GM12865 (cell line): Measurements from ENCODE around the gene FZD2.

ENCODE experiments used
- DNase-seq: peaks from one replicate; pipeline ENCODE4 v3.0.0; 2010; ENCODE audit warnings: low read depth
- H3K4me3 ChIP-seq: 2 replicates; pipeline ENCODE4 v1.5.1; 2011; ENCODE audit warnings: mild to moderate bottlenecking, low read depth, low read length, control low read depth
- TF ChIP-seq, protein P1 (sequence below): IDR thresholded peaks from 2 replicates; pipeline ENCODE4 v1.5.1; 2011; ENCODE audit warnings: low read length, control low read depth, low read depth, inconsistent platforms; ENCODE audit not compliant: insufficient read depth; ENCODE audit errors: missing control alignments

Gene FZD2

DNA sequence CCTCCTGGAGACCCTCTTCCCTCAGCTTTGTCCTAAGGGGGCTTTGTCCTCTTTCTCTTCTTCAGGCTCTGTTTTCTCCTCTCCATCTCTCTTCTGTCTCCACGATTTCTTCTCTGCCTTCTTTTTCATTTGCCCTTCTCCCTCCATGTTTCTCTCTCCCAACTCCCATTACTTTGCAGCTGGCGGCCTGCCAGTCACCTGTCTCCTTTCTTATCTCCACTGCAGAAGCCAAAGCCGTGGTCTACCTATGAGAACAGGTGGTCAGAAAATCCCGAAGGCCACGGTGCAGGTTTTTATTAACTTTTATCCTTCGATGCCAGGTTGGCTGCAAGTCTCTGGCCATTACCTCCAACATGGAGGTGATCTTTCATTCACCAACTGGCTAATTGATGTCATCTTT lies 45.1 kb downstream of the FZD2 start:
- TF ChIP-seq, protein P1, sequence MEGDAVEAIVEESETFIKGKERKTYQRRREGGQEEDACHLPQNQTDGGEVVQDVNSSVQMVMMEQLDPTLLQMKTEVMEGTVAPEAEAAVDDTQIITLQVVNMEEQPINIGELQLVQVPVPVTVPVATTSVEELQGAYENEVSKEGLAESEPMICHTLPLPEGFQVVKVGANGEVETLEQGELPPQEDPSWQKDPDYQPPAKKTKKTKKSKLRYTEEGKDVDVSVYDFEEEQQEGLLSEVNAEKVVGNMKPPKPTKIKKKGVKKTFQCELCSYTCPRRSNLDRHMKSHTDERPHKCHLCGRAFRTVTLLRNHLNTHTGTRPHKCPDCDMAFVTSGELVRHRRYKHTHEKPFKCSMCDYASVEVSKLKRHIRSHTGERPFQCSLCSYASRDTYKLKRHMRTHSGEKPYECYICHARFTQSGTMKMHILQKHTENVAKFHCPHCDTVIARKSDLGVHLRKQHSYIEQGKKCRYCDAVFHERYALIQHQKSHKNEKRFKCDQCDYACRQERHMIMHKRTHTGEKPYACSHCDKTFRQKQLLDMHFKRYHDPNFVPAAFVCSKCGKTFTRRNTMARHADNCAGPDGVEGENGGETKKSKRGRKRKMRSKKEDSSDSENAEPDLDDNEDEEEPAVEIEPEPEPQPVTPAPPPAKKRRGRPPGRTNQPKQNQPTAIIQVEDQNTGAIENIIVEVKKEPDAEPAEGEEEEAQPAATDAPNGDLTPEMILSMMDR: no peak
- no peak for DNase-seq
- H3K4me3 ChIP-seq: no peak overlapping the region

DNA sequence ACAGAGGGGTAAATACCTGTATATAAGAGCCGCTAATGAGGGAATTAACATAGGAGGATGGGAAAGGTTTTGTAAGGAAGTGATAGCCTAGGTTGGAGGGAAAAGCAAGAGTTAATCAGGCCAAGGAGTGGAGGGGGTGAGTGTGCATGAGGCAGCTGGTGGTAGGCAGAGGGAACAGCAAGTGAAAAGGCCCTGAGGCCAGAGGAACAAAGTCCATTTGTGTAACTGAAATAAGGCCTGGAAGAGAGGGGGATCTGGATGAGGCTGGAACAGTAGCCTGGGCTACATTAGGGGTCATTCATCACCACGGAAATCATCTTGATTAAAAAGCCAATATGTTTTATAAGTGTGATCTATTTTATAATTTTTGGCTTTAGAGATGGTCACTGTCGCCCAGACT lies 45.7 kb downstream of the FZD2 start:
- H3K4me3 ChIP-seq: no peak overlapping the region
- no peak for DNase-seq
- TF ChIP-seq, protein P1: no peak

DNA sequence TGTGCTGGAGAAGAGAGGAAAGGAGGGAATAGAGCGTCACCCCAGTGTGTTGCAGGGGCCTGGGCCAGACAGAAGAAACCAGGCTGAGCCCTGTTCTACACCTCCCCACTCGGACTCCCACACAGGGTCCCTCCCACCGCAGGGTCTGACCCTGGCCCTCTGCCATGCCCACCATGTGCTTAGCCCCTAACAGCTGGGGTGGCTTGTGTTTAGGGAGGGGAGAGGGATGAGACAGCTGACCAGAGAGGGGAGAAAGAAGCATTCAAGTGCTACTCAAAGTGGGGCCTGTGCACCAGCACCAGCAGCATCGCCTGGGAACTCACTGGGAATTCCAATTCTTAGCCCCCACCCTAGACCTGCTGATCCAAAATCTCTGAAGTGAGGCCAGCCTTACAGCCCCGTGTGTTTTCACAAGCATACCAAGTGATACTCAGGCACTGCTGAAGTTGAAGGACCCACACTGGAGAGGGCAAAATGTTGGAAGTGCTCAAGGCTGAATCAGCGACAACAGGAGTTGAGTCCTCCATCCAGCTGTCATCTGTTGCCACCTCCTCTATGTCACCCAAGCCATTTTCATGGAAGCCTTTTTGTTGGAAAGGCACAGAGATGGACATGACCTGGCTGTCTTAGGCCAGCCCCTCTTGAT lies 47.0 kb downstream of the FZD2 start:
- TF ChIP-seq, protein P1: no peak
- no peak for DNase-seq
- H3K4me3 ChIP-seq: no peak overlapping the region

DNA sequence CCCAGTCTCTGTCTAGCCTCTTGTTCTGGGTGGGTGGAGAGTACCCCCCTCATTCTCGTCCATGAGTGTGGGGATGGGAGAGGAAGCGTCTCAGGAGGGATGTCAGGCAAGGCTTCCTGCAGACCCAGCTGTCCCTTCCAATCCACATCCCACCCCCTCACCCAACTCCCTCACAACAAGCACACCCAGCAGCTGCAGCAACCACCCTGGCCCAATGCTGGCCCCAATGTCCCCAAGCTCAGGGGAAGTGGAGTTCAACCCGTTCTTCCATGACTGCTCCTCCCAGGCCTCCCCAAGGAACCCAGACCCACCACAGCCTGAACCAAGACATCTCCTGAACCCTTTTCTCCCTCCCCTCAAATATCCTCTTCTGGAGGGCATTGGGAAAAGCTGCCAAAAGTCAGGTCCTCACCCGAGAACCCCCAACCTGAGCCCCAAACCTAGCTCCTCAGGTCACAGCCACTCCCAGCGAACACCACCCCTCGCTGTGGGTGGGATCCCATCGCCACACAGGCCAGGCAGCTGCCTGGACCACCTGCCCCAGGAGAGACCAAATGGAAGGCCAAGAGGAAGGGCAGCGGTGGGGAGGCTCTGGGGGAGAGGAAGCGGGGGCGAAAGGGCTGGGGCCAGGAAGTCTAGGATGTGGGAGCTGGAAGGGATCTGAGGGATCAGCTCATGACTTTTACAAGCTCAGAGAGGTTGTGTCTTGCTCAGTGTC lies 47.6 kb downstream of the FZD2 start:
- no peak overlapping the region for H3K4me3 ChIP-seq
- TF ChIP-seq, protein P1: no peak
- no peak for DNase-seq

DNA sequence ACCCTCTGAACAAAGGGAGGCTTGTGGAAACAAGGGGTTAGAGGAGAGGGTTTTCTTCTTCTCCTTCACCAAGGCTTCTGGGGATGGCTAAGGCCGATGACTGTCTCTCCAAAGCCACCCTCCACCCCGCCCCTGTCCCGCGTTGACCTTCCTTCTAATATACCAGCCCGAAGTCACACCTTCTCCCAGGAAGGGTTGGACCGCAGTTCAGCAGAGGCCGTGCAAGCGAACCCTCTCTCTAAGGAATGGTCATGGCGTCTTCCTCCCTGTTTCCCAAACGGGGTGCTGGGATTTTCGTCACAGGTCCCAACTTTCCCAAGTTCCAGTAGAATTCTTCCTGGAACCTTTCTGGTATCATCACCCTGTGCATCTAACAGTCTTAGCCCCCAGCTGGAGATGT lies 49.4 kb downstream of the FZD2 start:
- no peak for DNase-seq
- TF ChIP-seq, protein P1: no peak

DNA sequence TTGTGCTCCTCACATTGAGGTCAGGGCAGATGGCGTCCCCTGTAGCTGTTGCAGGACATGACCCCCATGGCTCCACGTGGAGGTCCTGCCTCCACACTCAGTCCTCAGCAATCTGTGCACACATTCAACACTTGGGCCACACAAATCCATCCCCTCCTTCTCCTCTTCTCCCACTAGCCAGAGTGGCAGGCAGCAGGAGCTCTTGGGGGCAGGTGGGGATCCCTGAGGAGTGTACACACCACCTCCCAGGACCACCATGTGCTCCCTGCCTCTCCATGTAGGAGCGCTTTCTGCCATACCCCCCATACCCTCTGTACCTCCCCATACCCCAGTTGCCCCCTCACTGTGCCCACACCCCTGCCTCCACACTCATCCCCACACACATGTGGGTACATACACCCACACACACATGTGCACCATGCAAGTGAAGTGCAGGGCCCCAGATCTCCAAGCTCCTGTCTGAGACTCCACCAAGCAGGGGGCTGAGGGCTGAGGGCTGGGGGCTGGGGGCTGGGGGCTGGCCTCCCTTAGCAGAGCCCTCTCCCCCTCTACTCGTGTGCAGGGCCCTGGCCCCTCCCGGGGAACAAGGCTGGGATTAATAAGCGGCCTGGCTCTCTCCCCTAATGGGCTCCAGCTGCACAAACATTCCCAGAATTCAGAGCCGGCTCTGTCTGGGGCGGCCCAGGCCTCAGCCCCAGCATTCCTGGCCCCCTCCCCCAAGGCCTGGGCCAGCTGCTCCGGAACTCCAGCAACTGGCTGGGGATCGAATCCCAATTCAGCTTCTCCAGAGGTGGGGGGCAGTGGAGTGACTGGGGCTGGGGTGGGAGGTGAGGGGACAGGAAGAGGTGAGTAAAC lies 50.8 kb downstream of the FZD2 start:
- no peak for DNase-seq
- no peak overlapping the region for H3K4me3 ChIP-seq
- TF ChIP-seq, protein P1: no peak

More for the DNA sequence above, 49.4 kb downstream of the FZD2 start:
- no peak overlapping the region for H3K4me3 ChIP-seq
